ENCODE data around the gene CTNNA2. TPM values are rescaled to one million over a fixed set of nuclear protein-coding genes. Genes with fewer than 3 reads are reported as not detected.

CTNNA2 gene
- total RNA-seq, 1 experiment from 2014 or later: 2.6 TPM

DNA sequence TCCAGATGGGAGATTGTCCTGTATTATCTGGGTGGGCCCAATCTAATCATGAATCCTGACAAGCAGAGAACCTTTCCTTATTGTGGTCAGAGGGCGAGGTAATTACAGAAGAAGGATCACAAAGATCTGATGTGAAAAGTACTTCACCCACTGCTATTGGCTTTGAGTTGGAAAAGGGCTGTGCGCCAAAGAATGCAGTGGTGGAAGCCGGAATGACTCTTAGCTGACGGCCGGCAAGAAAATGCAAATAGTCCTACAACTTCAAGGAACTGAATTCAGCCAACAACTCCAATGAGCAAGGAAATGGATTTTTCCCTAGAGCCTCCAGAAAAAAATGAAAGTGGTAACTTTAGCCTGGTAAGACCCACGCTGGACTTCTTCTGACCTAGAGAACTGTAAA lies 67.3 kb downstream of the CTNNA2 start:
- H3K4me3 ChIP-seq (ENCODE audit: insufficient read depth, low read depth, low read length): no peak overlapping the region
- DNase-seq: no peak
- no peaks in the 10 kb centered on the region for H3K27me3 ChIP-seq (ENCODE audit: control insufficient read depth, insufficient read depth, low read length)
- no peaks in the 10 kb centered on the region for H3K36me3 ChIP-seq (replicated peaks; ENCODE audit: control insufficient read depth, insufficient read depth, low read length)

DNA sequence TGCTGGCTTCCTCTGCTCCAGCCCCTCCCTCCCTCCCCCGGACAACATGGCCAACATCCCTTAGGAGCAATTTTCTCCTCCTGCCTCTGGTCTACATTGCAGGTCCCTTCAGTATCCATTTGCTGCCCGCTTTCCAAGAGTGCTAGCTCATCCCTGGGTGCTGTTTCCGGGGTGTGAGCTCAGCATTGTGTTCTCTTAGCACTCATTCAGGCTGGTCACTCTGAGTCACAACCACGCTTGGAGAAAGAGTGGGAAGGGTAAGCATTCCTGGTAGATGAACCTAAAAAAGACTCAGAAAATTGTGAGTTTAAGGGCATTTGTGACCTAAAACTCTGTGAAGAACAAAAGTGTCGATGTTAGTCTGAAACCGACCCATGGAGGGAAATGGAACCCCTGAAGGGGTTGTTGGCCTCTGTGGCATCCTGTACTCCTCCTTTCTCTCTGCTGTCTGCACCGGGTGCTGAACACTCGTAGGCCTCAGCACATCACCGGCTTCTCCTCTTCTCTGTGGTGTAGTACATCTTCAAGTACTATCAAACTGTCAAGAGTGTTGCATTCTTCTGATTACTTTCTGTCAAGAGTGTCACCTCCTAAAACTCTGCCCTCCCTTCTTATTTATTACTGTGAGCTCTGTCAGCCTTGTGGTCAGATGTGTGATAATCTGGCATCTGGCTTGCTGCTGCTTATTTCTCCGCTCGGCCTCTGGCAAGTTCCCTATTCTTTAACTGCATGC lies 73.0 kb downstream of the CTNNA2 start:
- DNase-seq: no peak
- no peaks in the 10 kb centered on the region for H3K27me3 ChIP-seq (ENCODE audit: control insufficient read depth, insufficient read depth, low read length)
- no peak overlapping the region for H3K4me3 ChIP-seq (ENCODE audit: insufficient read depth, low read depth, low read length)
- no peaks in the 10 kb centered on the region for H3K36me3 ChIP-seq (replicated peaks; ENCODE audit: control insufficient read depth, insufficient read depth, low read length)

- Histone ChIP-seq H3K4me3 (ENCODE audit: insufficient read depth, low read depth, low read length) (no peak overlapping the region), H3K27me3 (ENCODE audit: control insufficient read depth, insufficient read depth, low read length) (no peaks in the 10 kb centered on the region), H3K36me3 (replicated peaks; ENCODE audit: control insufficient read depth, insufficient read depth, low read length) (no peaks in the 10 kb centered on the region)
- no peak for DNase-seq
These were observed 78.4 kb downstream of the CTNNA2 start for GRCh38 chr2:79591281-79591680.

DNA sequence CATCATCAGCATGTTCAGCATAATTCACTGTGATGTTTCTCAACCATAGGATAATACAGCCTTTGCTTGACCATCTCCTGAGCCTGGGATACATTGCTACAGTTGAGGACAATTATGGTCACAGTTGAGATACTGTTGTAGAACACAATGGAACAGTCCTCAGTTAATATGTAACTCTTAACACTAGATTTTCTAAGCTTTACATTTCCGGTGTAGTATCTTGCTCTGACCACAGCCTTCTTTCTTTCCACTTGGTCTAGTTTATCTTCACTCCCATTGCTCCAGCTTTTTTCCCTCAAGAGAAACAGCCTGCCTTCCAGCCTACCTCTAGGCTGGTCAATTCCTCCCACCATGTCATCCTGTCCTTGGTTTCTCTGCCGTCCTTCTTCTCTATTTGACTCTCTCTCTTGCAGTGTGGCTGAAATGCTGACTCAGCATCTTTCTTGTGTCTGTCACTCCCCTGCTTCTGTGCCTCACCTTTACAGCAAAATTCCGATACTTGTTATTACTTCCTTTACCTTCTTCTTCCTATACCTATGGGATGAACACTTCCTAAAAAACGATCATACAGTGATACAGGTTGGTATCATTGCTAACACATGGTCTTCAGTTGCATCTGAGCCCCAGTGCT lies 80.5 kb downstream of the CTNNA2 start:
- no peak for DNase-seq
- no peak overlapping the region for H3K4me3 ChIP-seq (ENCODE audit: insufficient read depth, low read depth, low read length)
- no peaks in the 10 kb centered on the region for H3K36me3 ChIP-seq (replicated peaks; ENCODE audit: control insufficient read depth, insufficient read depth, low read length)
- no peaks in the 10 kb centered on the region for H3K27me3 ChIP-seq (ENCODE audit: control insufficient read depth, insufficient read depth, low read length)

DNA sequence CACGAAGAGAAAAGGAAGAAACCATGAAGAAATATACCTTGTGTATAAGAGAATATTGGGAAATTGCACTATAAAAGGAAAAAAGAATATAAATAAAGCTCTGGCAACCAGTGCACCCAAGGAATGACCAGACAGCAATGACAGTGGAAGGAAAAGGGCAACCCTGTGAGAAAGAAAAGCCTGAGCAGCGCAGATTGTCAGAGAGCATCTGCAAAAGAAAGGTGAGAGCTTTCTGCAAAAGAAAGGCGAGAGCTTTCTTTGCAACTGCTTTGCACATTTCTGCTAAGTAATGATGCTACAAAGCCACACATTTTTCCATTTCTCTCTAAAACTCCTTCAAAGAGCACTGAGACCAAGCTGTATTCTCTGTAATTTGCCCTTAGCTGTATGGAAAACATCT lies 83.6 kb downstream of the CTNNA2 start:
- DNase-seq: peak; percentile 28

DNA sequence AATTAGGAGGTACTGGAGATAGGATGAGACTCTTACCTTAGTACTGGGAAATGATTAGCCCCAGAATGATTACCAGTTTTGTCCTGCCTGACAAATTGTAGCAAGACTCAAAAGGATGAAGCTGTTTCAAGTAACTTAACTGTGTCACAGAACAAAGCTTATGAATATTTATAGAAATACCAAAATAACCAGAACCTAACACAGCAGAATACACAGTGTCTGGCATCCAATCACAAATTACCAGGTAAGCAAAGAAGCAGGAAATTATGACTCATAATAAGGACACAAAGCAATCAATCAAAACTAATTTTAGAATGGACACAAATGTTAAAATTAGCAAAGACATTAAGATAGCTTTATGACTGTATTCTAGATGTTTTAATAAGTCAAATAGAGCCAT lies 91.9 kb downstream of the CTNNA2 start:
- no peaks in the 10 kb centered on the region for H3K27me3 ChIP-seq (ENCODE audit: control insufficient read depth, insufficient read depth, low read length)
- H3K36me3 ChIP-seq (replicated peaks; ENCODE audit: control insufficient read depth, insufficient read depth, low read length): no peaks in the 10 kb centered on the region
- DNase-seq: no peak
- no peak overlapping the region for H3K4me3 ChIP-seq (ENCODE audit: insufficient read depth, low read depth, low read length)

More for the DNA sequence above, 83.6 kb downstream of the CTNNA2 start:
- Histone ChIP-seq H3K36me3 (replicated peaks; ENCODE audit: control insufficient read depth, insufficient read depth, low read length) (no peaks in the 10 kb centered on the region), H3K27me3 (ENCODE audit: control insufficient read depth, insufficient read depth, low read length) (no peaks in the 10 kb centered on the region), H3K4me3 (ENCODE audit: insufficient read depth, low read depth, low read length) (no peak overlapping the region)

DNA sequence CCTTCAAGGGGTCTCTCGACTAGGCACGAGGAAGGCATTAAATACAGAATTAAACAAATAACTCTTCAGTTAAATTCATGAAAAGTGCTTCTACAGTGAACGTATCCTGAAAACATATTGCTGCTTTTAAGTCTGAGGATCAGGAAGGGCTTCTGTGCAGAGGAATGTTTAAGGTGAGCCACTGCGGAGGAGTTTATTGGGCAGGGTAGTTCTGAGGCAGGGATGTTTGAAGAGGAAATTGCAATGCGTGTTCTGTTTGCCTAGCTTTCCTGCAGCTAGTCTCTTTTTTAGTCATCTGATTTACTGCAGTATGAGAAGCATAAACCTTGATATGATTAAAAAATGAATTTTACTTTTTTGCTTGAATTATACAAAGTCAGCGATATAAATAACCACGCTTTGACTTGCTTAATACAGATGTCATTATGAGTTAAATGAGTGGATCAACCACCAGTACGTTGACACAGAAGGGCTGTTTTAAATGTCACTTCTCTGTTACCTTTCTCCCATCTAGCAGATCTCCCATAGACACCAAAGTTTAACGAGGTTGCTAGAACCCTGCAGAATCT lies 98.7 kb downstream of the CTNNA2 start:
- Histone ChIP-seq H3K36me3 (replicated peaks; ENCODE audit: control insufficient read depth, insufficient read depth, low read length) (no peaks in the 10 kb centered on the region), H3K4me3 (ENCODE audit: insufficient read depth, low read depth, low read length) (no peak overlapping the region), H3K27me3 (ENCODE audit: control insufficient read depth, insufficient read depth, low read length) (no peaks in the 10 kb centered on the region)
- DNase-seq: no peak

GRCh38 chr2:79612999-79613398 lies 100.1 kb downstream of the CTNNA2 start:
- no peaks in the 10 kb centered on the region for H3K36me3 ChIP-seq (replicated peaks; ENCODE audit: control insufficient read depth, insufficient read depth, low read length)
- DNase-seq: no peak

DNA sequence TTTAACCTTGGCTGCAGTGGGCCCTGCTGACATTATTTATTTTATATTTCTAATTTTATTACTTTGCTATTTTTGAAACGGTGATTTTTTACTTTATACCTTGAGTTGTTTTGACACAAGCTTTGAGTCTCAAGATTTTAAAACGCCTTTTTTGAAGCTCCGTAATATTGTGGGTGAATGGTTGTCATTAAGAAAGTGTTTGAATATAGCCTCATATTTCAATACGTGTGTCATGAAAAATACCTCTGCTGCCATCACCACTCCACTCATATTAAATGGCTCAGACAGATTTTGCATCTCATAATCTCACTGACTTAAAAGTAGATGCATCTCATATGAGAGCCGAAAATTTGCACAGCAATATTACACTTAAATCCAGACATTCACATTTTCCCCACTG lies 106.6 kb downstream of the CTNNA2 start:
- DNase-seq: no peak
- Histone ChIP-seq H3K27me3 (ENCODE audit: control insufficient read depth, insufficient read depth, low read length) (no peaks in the 10 kb centered on the region), H3K4me3 (ENCODE audit: insufficient read depth, low read depth, low read length) (no peak overlapping the region), H3K36me3 (replicated peaks; ENCODE audit: control insufficient read depth, insufficient read depth, low read length) (no peaks in the 10 kb centered on the region)

More at GRCh38 chr2:79612999-79613398, 100.1 kb downstream of the CTNNA2 start:
- H3K27me3 ChIP-seq (ENCODE audit: control insufficient read depth, insufficient read depth, low read length): no peaks in the 10 kb centered on the region
- H3K4me3 ChIP-seq (ENCODE audit: insufficient read depth, low read depth, low read length): no peak overlapping the region

GRCh38 chr2:79619976-79620375 lies 107.1 kb downstream of the CTNNA2 start:
- no peak for DNase-seq
- no peak overlapping the region for H3K4me3 ChIP-seq (ENCODE audit: insufficient read depth, low read depth, low read length)
- no peaks in the 10 kb centered on the region for H3K27me3 ChIP-seq (ENCODE audit: control insufficient read depth, insufficient read depth, low read length)
- H3K36me3 ChIP-seq (replicated peaks; ENCODE audit: control insufficient read depth, insufficient read depth, low read length): no peaks in the 10 kb centered on the region

DNA sequence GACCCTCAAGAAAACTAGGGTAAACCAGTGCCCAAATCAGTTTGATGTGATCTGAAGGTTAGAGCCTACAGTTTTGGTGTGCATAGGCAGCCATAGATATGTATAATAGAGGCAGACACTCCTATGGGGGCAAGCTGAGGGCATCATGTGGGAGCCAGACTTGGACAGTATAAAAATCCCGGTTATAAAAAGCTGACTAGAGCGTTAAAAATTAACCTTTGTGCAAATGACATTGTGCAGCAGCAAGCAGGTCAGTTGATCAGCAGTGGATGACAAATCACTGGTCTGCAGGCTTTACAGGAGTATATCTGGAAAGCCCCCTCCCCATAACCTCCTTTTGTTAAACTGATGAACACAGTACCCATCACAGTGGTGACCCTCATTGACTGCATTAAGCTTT lies 107.8 kb downstream of the CTNNA2 start:
- no peak for DNase-seq
- Histone ChIP-seq H3K27me3 (ENCODE audit: control insufficient read depth, insufficient read depth, low read length) (no peaks in the 10 kb centered on the region), H3K36me3 (replicated peaks; ENCODE audit: control insufficient read depth, insufficient read depth, low read length) (no peaks in the 10 kb centered on the region), H3K4me3 (ENCODE audit: insufficient read depth, low read depth, low read length) (no peak overlapping the region)

- H3K4me3 ChIP-seq (ENCODE audit: insufficient read depth, low read depth, low read length): no peak overlapping the region
- no peak for DNase-seq
- H3K27me3 ChIP-seq (ENCODE audit: control insufficient read depth, insufficient read depth, low read length): no peaks in the 10 kb centered on the region
- no peaks in the 10 kb centered on the region for H3K36me3 ChIP-seq (replicated peaks; ENCODE audit: control insufficient read depth, insufficient read depth, low read length)
These were observed 108.4 kb downstream of the CTNNA2 start for GRCh38 chr2:79621252-79621651.

GRCh38 chr2:79621755-79622154 lies 108.9 kb downstream of the CTNNA2 start:
- Histone ChIP-seq H3K27me3 (ENCODE audit: control insufficient read depth, insufficient read depth, low read length) (no peaks in the 10 kb centered on the region), H3K36me3 (replicated peaks; ENCODE audit: control insufficient read depth, insufficient read depth, low read length) (no peaks in the 10 kb centered on the region), H3K4me3 (ENCODE audit: insufficient read depth, low read depth, low read length) (no peak overlapping the region)
- no peak for DNase-seq

DNA sequence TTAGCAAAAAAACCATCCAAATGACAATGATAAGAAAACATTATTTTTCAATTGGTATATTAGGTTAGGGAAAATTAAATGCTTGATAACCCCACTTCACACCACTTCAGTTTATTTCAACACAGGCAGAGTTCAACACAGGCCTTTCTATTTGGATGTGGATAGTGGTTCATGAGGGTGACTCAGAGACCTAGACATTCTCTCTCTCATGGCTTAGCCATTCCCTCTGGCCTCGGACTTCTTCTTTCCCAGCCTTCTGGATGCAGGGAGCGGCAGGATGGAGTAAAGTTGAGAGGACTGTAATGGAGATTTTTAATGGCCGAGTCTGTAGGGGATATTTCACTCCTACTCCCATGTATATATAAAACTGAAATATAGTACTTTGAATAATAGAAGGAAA lies 109.7 kb downstream of the CTNNA2 start:
- Histone ChIP-seq H3K36me3 (replicated peaks; ENCODE audit: control insufficient read depth, insufficient read depth, low read length) (no peaks in the 10 kb centered on the region), H3K4me3 (ENCODE audit: insufficient read depth, low read depth, low read length) (no peak overlapping the region), H3K27me3 (ENCODE audit: control insufficient read depth, insufficient read depth, low read length) (no peaks in the 10 kb centered on the region)
- DNase-seq: no peak

GRCh38 chr2:79627237-79627636 lies 114.4 kb downstream of the CTNNA2 start:
- no peak for DNase-seq
- no peak overlapping the region for H3K4me3 ChIP-seq (ENCODE audit: insufficient read depth, low read depth, low read length)
- no peaks in the 10 kb centered on the region for H3K36me3 ChIP-seq (replicated peaks; ENCODE audit: control insufficient read depth, insufficient read depth, low read length)
- H3K27me3 ChIP-seq (ENCODE audit: control insufficient read depth, insufficient read depth, low read length): no peaks in the 10 kb centered on the region
